IMR-90 (cell line): ENCODE data around the gene MBD3L5.

Source experiments
- BHLHE40 ChIP-seq: fragments of 150-350 bp; IDR thresholded peaks from 2 replicates; pipeline ENCODE4 v1.6.1; 2016; ENCODE audit warnings: mild to moderate bottlenecking, low read depth, low read length
- CEBPB ChIP-seq: IDR thresholded peaks from 2 replicates; pipeline ENCODE4 v1.6.1; 2012; ENCODE audit warnings: low read depth, low read length, improper control_type of control experiment
- FOS ChIP-seq: fragments of 150-350 bp; IDR thresholded peaks from 2 replicates; pipeline ENCODE4 v1.6.1; 2016; ENCODE audit warnings: low read depth, low read length
- MAZ ChIP-seq: IDR thresholded peaks from 2 replicates; pipeline ENCODE4 v1.6.1; 2012; ENCODE audit warnings: low read depth, mild to moderate bottlenecking, low read length, improper control_type of control experiment, moderate library complexity, borderline replicate concordance
- MXI1 ChIP-seq: IDR thresholded peaks from 2 replicates; pipeline ENCODE4 v1.6.1; 2012; ENCODE audit warnings: low read depth, mild to moderate bottlenecking, low read length, moderate library complexity, borderline replicate concordance
- POLR2A ChIP-seq: IDR thresholded peaks from 2 replicates; pipeline ENCODE4 v1.6.1; 2012; ENCODE audit warnings: mild to moderate bottlenecking, low read depth, low read length
- RAD21 ChIP-seq: IDR thresholded peaks from 2 replicates; pipeline ENCODE4 v1.6.1; 2012; ENCODE audit warnings: low read length, improper control_type of control experiment
- RFX5 ChIP-seq: IDR thresholded peaks from 2 replicates; pipeline ENCODE4 v1.8.0; 2012; ENCODE audit warnings: low read depth, mild to moderate bottlenecking, low read length, moderate library complexity
- TF ChIP-seq, protein P1 (sequence below): conservative IDR thresholded peaks from 2 replicates; pipeline ENCODE4 v1.5.1; 2012; ENCODE audit warnings: mild to moderate bottlenecking, low read depth, low read length, improper control_type of control experiment
- TF ChIP-seq, protein P2 (sequence below): fragments of 150-350 bp; IDR thresholded peaks from 2 replicates; pipeline ENCODE4 v1.6.1; 2016; ENCODE audit warnings: low read depth, mild to moderate bottlenecking, low read length, moderate library complexity, borderline replicate concordance
- TF ChIP-seq, protein P3 (sequence below): fragments of 150-350 bp; IDR thresholded peaks from 2 replicates; pipeline ENCODE4 v1.6.1; 2017; ENCODE audit warnings: mild to moderate bottlenecking, antibody characterized with exemption, low read length, low read depth

DNA sequence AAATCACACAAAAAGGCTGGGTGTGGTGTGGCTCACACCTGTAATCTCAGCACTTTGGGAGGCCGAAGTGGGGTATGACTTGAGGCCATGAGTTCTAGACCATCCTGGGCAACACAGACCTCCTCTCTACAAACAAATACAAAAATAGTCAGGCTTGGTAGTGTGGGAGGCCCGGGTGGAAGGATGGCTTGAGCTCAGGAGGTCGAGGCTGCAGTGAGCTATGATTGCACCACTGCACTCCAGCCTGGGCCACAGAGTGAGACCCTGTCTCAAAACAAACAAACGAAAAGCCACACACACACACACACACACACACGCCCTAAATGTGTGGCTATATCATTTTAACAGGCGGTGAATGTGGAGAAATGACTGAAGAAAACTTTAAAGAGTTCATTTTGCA, 38.2 kb downstream of the MBD3L5 start:
- TF ChIP-seq, protein P1, sequence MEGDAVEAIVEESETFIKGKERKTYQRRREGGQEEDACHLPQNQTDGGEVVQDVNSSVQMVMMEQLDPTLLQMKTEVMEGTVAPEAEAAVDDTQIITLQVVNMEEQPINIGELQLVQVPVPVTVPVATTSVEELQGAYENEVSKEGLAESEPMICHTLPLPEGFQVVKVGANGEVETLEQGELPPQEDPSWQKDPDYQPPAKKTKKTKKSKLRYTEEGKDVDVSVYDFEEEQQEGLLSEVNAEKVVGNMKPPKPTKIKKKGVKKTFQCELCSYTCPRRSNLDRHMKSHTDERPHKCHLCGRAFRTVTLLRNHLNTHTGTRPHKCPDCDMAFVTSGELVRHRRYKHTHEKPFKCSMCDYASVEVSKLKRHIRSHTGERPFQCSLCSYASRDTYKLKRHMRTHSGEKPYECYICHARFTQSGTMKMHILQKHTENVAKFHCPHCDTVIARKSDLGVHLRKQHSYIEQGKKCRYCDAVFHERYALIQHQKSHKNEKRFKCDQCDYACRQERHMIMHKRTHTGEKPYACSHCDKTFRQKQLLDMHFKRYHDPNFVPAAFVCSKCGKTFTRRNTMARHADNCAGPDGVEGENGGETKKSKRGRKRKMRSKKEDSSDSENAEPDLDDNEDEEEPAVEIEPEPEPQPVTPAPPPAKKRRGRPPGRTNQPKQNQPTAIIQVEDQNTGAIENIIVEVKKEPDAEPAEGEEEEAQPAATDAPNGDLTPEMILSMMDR: no peak
- TF ChIP-seq, protein P2, sequence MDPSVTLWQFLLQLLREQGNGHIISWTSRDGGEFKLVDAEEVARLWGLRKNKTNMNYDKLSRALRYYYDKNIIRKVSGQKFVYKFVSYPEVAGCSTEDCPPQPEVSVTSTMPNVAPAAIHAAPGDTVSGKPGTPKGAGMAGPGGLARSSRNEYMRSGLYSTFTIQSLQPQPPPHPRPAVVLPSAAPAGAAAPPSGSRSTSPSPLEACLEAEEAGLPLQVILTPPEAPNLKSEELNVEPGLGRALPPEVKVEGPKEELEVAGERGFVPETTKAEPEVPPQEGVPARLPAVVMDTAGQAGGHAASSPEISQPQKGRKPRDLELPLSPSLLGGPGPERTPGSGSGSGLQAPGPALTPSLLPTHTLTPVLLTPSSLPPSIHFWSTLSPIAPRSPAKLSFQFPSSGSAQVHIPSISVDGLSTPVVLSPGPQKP: no peak
- TF ChIP-seq RAD21 (no peak), MXI1 (no peak), BHLHE40 (no peak), POLR2A (no peak), RFX5 (no peak), CEBPB (no peak), MAZ (no peak), FOS (no peak)
- TF ChIP-seq, protein P3, sequence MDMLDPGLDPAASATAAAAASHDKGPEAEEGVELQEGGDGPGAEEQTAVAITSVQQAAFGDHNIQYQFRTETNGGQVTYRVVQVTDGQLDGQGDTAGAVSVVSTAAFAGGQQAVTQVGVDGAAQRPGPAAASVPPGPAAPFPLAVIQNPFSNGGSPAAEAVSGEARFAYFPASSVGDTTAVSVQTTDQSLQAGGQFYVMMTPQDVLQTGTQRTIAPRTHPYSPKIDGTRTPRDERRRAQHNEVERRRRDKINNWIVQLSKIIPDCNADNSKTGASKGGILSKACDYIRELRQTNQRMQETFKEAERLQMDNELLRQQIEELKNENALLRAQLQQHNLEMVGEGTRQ: no peak
